ENCODE measurements around the gene MBOAT1.

DNA sequence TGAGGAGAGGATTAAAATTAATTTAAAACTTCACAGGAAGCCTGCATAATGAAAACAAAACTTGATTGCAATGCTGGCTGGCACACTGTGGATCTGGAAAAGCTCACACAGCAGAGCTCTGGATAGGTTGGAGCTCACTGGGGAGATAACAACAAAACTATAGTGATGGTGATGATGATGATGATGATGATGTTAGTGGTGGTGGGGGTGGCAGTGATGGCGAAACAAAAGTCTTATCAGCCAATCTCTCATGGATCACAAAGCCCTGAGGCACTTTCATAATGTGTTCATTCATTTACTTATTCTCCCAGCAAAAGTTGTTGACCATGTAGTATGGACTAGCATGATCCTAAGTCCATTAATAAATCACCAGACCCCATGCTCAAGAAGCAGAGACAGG, 152.0 kb downstream of the MBOAT1 start:
- TF ChIP-seq, protein P1, sequence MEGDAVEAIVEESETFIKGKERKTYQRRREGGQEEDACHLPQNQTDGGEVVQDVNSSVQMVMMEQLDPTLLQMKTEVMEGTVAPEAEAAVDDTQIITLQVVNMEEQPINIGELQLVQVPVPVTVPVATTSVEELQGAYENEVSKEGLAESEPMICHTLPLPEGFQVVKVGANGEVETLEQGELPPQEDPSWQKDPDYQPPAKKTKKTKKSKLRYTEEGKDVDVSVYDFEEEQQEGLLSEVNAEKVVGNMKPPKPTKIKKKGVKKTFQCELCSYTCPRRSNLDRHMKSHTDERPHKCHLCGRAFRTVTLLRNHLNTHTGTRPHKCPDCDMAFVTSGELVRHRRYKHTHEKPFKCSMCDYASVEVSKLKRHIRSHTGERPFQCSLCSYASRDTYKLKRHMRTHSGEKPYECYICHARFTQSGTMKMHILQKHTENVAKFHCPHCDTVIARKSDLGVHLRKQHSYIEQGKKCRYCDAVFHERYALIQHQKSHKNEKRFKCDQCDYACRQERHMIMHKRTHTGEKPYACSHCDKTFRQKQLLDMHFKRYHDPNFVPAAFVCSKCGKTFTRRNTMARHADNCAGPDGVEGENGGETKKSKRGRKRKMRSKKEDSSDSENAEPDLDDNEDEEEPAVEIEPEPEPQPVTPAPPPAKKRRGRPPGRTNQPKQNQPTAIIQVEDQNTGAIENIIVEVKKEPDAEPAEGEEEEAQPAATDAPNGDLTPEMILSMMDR (IDR thresholded peaks at IDR 0.05), result no peak
- TF ChIP-seq EP300 (IDR thresholded peaks at IDR 0.05), result no peak
- TF ChIP-seq POLR2AphosphoS5 (IDR thresholded peaks at IDR 0.05), result no peak
- no peak for TF ChIP-seq POLR2A (IDR thresholded peaks at IDR 0.05)

All from stomach (tissue), 4 donors.